Trophoblast cell (in vitro differentiated cells and primary cell): ENCODE data around the gene PYGL.
A peak's percentile ranks its signal among the peaks of the same experiment; 100 is the strongest.
"Not testable (repeated sequence)": the region's sequence is repeated elsewhere in the genome, so short reads cannot be mapped to it uniquely, and the experiment has no call there.

ENCODE experiments used
- DNase-seq, 2 donors: peaks; one replicate each; pipeline ENCODE4 v3.0.0-alpha.2; 2016
- H2AFZ ChIP-seq: 2 replicates; pipeline ENCODE4 v1.6.1; 2013; ENCODE audit warnings: low read length, moderate library complexity, mild to moderate bottlenecking; ENCODE audit not compliant: insufficient read depth, poor library complexity
- H2AK5ac ChIP-seq: 2 replicates; pipeline ENCODE4 v1.6.1; 2013; ENCODE audit warnings: mild to moderate bottlenecking, low read length
- H2BK120ac ChIP-seq: 2 replicates; pipeline ENCODE4 v1.6.1; 2013; ENCODE audit warnings: low read length, mild to moderate bottlenecking, moderate library complexity; ENCODE audit not compliant: insufficient read depth, poor library complexity
- H2BK12ac ChIP-seq: 2 replicates; pipeline ENCODE4 v1.6.1; 2013; ENCODE audit warnings: mild to moderate bottlenecking, low read length, moderate library complexity
- H2BK5ac ChIP-seq: 2 replicates; pipeline ENCODE4 v1.6.1; 2013; ENCODE audit warnings: low read length, low read depth, moderate library complexity, mild to moderate bottlenecking; ENCODE audit not compliant: poor library complexity
- H3K14ac ChIP-seq: 2 replicates; pipeline ENCODE4 v1.6.1; 2013; ENCODE audit warnings: mild to moderate bottlenecking, low read length
- H3K18ac ChIP-seq: 2 replicates; pipeline ENCODE4 v1.6.1; 2013; ENCODE audit warnings: mild to moderate bottlenecking, low read length
- H3K23ac ChIP-seq: 2 replicates; pipeline ENCODE4 v1.6.1; 2013; ENCODE audit warnings: low read length
- H3K27ac ChIP-seq: 2 replicates; pipeline ENCODE4 v1.5.1; 2013; ENCODE audit warnings: low read depth, mild to moderate bottlenecking, inconsistent platforms, low read length, moderate library complexity
- H3K27me3 ChIP-seq: 2 replicates; pipeline ENCODE4 v1.6.1; 2013; ENCODE audit warnings: inconsistent platforms, mild to moderate bottlenecking, low read length, moderate library complexity; ENCODE audit not compliant: insufficient read depth
- H3K36me3 ChIP-seq, 2 experiments: 1 replicate in 1 of 2; 2 replicates in 1 of 2; pipeline ENCODE4 v1.6.1; 2013; ENCODE audit warnings: low read length in 2 of 2, mild to moderate bottlenecking in 2 of 2, moderate library complexity in 1 of 2; ENCODE audit not compliant: insufficient read depth in 2 of 2, control insufficient read depth in 1 of 2
- H3K4ac ChIP-seq: 2 replicates; pipeline ENCODE4 v1.6.1; 2013; ENCODE audit warnings: low read depth, mild to moderate bottlenecking, low read length, moderate library complexity
- H3K4me1 ChIP-seq, 2 experiments: 1 replicate in 1 of 2; 2 replicates in 1 of 2; pipeline ENCODE4 v1.6.1; 2013; ENCODE audit warnings: low read length in 2 of 2, mild to moderate bottlenecking in 2 of 2, moderate library complexity in 1 of 2; ENCODE audit not compliant: insufficient read depth in 2 of 2, control insufficient read depth in 1 of 2
- H3K4me2 ChIP-seq: 2 replicates; pipeline ENCODE4 v1.6.1; 2013; ENCODE audit warnings: inconsistent platforms, mild to moderate bottlenecking, low read length, moderate library complexity
- H3K4me3 ChIP-seq: 2 replicates; pipeline ENCODE4 v1.5.1; 2013; ENCODE audit warnings: mild to moderate bottlenecking, low read depth, low read length, inconsistent platforms
- H3K79me1 ChIP-seq: one replicate; pipeline ENCODE4 v1.6.1; 2013; ENCODE audit warnings: low read length
- H3K79me2 ChIP-seq: 2 replicates; pipeline ENCODE4 v1.6.1; 2013; ENCODE audit warnings: low read length, mild to moderate bottlenecking; ENCODE audit not compliant: control insufficient read depth, insufficient read depth, poor library complexity
- H3K9ac ChIP-seq: 2 replicates; pipeline ENCODE4 v1.6.1; 2013; ENCODE audit warnings: mild to moderate bottlenecking, low read length
- H3K9me3 ChIP-seq: 2 replicates; pipeline ENCODE4 v1.6.1; 2013; ENCODE audit warnings: low read depth, mild to moderate bottlenecking, control low read depth, inconsistent platforms, low read length; ENCODE audit not compliant: insufficient read depth
- H4K12ac ChIP-seq: 2 replicates; pipeline ENCODE4 v1.6.1; 2013; ENCODE audit warnings: low read depth, mild to moderate bottlenecking, low read length, moderate library complexity
- H4K8ac ChIP-seq: 2 replicates; pipeline ENCODE4 v1.6.1; 2013; ENCODE audit warnings: low read depth, mild to moderate bottlenecking, low read length, moderate library complexity
- H4K91ac ChIP-seq: one replicate; pipeline ENCODE4 v1.6.1; 2013; ENCODE audit warnings: low read depth, mild to moderate bottlenecking, low read length, moderate library complexity
- WGBS: extraction: QIAGEN DNeasy Blood & Tissue Kit; methylation state at CpG from one replicate; pipeline ENCODE4 v1.1.7; 2013; ENCODE audit warnings: missing lambda C conversion rate; ENCODE audit not compliant: insufficient read length, insufficient coverage; ENCODE audit errors: extremely low coverage; 5-methylcytosine and 5-hydroxymethylcytosine counted together

PYGL gene

DNA sequence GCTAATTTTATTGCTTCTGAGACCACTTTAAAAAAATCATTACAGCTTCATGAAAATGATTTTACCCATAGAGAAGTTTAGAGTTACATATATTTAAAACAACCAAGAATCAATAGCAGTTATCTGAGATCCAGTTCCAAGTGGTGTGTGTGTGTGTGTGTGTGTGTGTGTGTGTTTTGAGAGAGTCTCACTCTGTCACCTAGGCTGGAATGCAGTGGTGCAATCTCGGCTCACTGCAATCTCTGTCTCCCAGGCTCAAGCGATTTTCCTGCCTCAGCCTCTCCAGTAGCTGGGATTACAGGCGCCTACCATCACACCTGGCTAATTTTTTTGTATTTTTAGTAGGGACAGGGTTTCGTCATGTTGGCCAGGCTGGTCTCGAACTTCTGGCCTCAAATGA, 24.8 kb downstream of the PYGL start:
- not testable (repeated sequence) for H3K4ac ChIP-seq, H4K12ac ChIP-seq, H3K79me1 ChIP-seq, H3K36me3 ChIP-seq, H2AFZ ChIP-seq, H2AK5ac ChIP-seq, H3K4me3 ChIP-seq, H2BK12ac ChIP-seq, H3K18ac ChIP-seq, H3K79me2 ChIP-seq, H3K9me3 ChIP-seq, H3K27ac ChIP-seq, H2BK120ac ChIP-seq, H3K4me2 ChIP-seq, H3K23ac ChIP-seq, H3K27me3 ChIP-seq, H2BK5ac ChIP-seq, H4K8ac ChIP-seq, H3K14ac ChIP-seq, H4K91ac ChIP-seq, H3K9ac ChIP-seq
- peak; percentile 53 to 59 for DNase-seq
- peaks cover 5 to 11% of the 10 kb centered on the region in 2 experiments for H3K4me1 ChIP-seq
- WGBS = no CpG with 5 or more reads among the region's 5 CpGs

DNA sequence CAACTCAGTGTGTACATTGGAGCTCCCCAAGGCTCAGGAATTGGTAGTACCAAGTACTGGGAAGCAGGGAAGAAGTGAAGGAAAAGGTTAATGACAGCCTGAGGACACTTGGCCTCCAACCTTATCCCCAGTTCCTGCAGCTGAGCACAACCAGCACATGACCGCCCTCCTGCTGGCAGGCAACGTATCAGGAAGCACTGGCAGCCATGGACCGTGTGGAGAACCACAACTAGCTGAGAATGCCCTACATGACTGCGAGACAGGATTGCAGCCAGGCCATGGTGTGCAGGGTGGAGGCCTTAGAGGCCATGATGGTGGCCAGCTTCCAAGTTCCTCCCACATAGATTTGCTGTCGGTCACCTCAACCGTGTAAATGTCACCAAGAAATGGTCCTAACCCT, 26.8 kb downstream of the PYGL start:
- Histone ChIP-seq H3K9ac (no peak overlapping the region), H2BK5ac (no peak overlapping the region), H3K4ac (no peak overlapping the region), H2AFZ (no peak overlapping the region), H2BK120ac (no peak overlapping the region), H3K79me1 (no peaks in the 10 kb centered on the region), H3K4me3 (no peak overlapping the region), H3K79me2 (no peaks in the 10 kb centered on the region), H3K27me3 (peaks cover 4% of the 10 kb centered on the region), H3K23ac (no peak overlapping the region), H3K4me1 (peaks cover 5 to 11% of the 10 kb centered on the region in 2 experiments), H3K36me3 (peaks cover 0 to 2% of the 10 kb centered on the region in 2 experiments), H4K91ac (no peak overlapping the region), H4K8ac (no peak overlapping the region), H2BK12ac (no peak overlapping the region), H3K18ac (no peak overlapping the region), H3K4me2 (no peak overlapping the region), H4K12ac (no peak overlapping the region), H2AK5ac (no peak overlapping the region), H3K14ac (no peak overlapping the region), H3K9me3 (peaks cover 3% of the 10 kb centered on the region), H3K27ac (no peak overlapping the region)
- no peak for DNase-seq
- WGBS = no CpG with 5 or more reads among the region's 6 CpGs

DNA sequence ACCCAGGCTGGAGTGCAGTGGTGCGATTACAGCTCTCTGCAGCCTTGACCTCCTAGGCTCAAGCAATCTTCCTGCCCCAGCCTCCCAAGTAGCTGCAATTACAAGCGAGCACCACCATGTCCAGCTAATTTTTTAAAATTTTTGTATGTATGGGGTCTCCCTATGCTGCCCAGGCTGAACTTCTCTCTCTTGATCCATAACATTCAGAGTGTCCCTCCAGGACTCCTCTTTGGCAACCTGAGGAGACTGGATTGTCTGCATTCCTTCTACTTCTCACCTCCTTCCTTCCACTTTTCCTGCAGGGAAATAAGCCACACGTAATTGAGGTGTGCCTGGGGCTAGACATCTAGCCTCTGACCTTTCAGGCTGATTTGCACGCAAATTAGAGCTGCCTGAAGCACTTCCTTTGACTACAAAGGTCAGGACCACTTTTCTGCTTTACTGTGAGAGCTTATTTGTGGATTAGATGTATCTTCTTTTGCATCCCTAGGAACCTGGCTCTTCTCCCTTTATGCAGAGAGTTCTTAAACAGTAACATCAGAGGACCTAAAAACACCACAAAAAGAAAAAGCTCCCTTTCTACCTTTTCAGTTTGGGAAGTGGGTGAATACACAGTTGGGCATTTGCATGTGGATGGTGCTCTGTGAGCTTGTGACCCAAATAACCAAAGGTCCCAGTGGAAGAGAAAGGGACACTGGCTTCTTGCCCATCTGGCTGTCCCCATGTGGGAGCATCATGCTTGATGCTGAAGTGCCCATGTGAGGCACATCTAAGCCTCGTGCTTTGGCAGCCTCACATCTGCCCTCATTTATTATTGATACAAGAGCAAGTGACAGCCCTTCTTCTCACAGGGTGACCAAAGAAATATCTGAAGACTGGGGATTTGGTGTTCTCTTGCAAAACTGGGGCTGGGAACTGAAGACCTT, 33.5 kb downstream of the PYGL start:
- H3K36me3 ChIP-seq = peaks cover 2% of the 10 kb centered on the region in 2 experiments
- H2AFZ ChIP-seq = no peak overlapping the region
- H4K91ac ChIP-seq = no peak overlapping the region
- H4K8ac ChIP-seq = no peak overlapping the region
- H3K79me1 ChIP-seq = peaks cover 2% of the 10 kb centered on the region
- peak overlapping the region; percentile 20 for H2BK12ac ChIP-seq
- H3K9me3 ChIP-seq = no peaks in the 10 kb centered on the region
- H4K12ac ChIP-seq = no peak overlapping the region
- DNase-seq = peak; percentile 90 to 94
- no peak overlapping the region for H3K18ac ChIP-seq
- no peak overlapping the region for H3K9ac ChIP-seq
- no peak overlapping the region for H2AK5ac ChIP-seq
- no peak overlapping the region for H2BK5ac ChIP-seq
- no peaks in the 10 kb centered on the region for H3K79me2 ChIP-seq
- no peak overlapping the region for H2BK120ac ChIP-seq
- WGBS = no CpG with 5 or more reads among the region's 5 CpGs
- H3K4ac ChIP-seq = no peak overlapping the region
- H3K4me3 ChIP-seq = no peak overlapping the region
- peaks cover 11 to 12% of the 10 kb centered on the region in 2 experiments for H3K4me1 ChIP-seq
- H3K4me2 ChIP-seq = no peak overlapping the region
- no peak overlapping the region for H3K23ac ChIP-seq
- peaks cover 4% of the 10 kb centered on the region for H3K27me3 ChIP-seq
- H3K27ac ChIP-seq = no peak overlapping the region
- no peak overlapping the region for H3K14ac ChIP-seq

DNA sequence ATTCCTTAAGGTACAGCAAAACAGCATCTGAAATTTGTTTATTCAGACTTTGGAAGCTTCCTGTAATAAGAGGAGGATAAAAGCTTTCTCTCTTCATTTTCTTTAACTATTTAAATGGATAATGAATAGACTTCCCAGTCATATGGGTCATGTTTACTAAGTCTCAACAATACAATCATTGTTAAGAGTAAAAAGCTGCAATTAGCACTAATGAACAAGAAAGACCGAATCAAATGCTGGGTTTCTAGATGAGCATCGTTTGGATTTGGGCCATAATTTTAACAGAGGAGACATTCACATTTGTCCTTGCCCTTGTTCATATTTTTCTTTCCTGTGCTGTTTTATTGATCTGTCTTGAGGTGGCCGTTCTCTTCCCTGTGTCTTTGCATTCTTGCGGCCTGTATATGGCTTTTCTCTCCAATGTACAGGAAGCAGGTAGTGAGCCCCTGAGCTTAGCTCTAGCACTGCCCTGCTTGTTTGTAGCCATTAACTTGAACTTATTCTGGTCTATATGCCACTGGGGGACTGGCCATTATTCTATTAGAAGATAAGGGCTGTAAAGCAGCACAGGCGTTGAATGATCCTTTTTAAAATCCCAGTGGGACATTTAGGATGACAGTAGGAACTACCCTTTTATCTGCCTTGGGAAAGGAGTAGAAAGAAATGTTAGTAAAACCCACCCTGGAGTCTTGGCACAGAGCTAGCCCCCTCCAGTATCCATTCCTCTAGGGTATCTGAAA, 37.8 kb downstream of the PYGL start:
- Histone ChIP-seq H2BK12ac (no peak overlapping the region), H3K4me3 (no peak overlapping the region), H2AFZ (no peak overlapping the region), H3K4me1 (peaks cover 13 to 15% of the 10 kb centered on the region in 2 experiments), H4K91ac (no peak overlapping the region), H3K27ac (no peak overlapping the region), H3K23ac (no peak overlapping the region), H3K4ac (no peak overlapping the region), H2BK120ac (no peak overlapping the region), H3K9me3 (no peaks in the 10 kb centered on the region), H3K79me2 (no peaks in the 10 kb centered on the region), H2BK5ac (no peak overlapping the region), H3K4me2 (no peak overlapping the region), H3K27me3 (no peaks in the 10 kb centered on the region), H3K18ac (no peak overlapping the region), H3K79me1 (peaks cover 4% of the 10 kb centered on the region), H3K9ac (no peak overlapping the region), H3K36me3 (peaks cover 0 to 2% of the 10 kb centered on the region in 2 experiments), H2AK5ac (no peak overlapping the region), H3K14ac (no peak overlapping the region), H4K8ac (no peak overlapping the region), H4K12ac (no peak overlapping the region)
- no peak for DNase-seq
- no CpG with 5 or more reads among the region's 5 CpGs for WGBS
